GM18909 (cell line): ENCODE measurements around the gene COL8A1.
"Not testable (repeated sequence)": the region's sequence is repeated elsewhere in the genome, so short reads cannot be mapped to it uniquely, and the experiment has no call there.

ENCODE experiments used
- ATAC-seq: cut with Tn5 transposase; IDR thresholded peaks from one replicate; pipeline ENCODE4 v1.9.1; 2021; ENCODE audit warnings: mild to moderate bottlenecking; ENCODE audit not compliant: unreplicated experiment, poor library complexity

Gene COL8A1

DNA sequence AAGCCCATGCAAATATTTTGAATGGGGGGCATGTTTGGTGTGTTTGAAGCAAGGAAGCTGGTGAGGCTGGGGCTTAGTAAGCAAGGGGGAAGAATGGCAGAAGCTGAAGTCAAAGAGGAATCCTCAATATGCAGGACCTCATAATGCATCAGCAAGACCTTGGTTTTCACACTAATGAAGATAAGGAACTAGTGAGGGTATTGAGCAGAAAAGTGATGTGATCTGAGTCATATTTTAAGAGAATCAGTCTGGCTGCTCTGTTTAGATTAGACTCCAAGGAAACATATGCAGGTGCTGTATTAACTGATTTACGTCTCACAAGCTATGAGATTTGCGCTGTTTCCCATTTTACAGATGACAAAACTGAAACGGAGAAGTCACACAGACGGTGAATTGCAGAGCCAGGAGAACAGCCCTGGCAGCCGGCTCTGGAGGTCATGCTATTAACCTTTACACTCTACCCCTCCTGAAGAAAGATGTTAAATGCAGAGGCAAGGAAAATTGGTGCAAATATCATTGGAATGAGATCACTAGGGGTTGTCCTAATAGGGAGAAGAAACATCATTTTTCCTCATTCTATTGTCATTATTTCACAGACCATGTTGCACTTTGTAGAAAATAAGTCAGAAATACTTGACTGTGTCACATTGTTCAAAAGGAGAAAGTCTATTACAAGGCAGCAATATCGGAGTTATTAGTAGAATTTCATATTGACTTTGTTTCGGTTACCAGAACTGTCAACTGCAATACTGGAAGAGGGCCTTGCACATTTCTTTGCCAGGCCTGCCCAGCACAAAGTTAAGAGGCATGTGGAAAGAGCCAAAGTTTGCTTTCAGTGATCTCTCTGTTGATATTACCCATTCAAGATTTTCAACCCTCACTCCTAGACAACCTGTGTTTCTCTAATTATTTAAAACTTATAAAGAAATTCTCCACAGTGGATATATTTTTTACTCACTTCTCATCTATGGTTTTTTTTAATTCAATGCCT, 64.9 kb downstream of the COL8A1 start:
- no peak for ATAC-seq

DNA sequence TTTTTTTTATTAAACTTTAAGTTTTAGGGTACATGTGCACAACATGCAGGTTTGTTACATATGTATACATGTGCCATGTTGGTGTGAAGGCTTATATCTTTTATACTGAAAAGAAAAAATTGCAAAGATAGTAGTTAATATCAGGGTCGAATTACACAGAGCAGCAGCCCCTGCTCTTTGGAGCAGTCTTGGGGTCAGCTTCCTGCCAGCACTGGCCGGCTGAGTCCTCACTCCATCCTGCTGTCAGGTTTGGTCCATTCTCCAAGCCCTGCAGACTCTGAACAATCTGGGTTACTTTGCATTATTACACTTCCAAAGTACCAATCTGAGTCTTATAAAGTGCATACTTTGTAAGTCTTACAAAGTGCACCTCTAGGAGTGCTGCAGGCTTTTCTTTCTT, 66.0 kb downstream of the COL8A1 start:
- no peak for ATAC-seq

DNA sequence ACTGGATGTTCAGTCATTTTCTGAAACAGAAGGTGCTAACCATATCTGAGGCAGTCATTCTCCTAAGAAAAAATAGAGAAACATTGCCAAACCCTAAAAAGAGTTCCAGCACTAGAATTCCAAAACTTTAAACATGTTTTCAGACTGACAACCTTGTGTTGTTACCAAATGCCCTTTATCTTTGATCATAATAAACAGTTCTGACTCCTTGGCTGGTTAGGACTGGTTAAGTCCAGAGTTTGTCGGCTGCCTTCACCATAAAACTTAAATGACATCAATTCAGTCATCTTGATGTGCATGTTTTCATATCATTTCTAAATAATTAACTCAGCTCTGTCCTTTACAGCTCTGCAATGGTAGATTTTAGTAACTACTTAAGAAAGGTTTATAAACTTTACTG, 68.0 kb downstream of the COL8A1 start:
- no peak for ATAC-seq

DNA sequence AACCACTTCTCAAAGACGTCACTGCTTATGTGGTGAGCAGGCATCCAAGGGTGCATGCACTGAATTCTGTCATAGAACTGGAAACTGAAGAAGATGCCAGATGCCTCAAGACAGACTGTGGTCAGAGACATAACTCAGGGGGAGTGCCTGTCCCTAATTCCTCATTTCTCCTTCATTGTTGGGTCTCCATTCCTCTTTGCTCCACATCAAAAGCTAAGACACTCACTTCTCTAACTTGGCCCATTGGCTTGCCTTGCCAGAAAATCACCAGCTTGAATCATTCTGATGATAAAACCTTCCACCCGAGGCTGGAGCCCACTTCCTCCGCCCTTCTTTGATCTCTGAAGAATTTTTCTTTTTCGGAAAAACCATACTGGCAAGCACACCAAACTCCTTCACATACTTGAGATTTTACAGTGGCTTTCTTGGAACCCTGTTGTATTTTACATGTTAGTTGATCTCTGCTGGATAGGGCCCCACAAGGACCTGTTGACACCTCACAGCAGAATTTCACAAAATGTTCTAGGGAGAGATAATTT, 69.9 kb downstream of the COL8A1 start:
- ATAC-seq = no peak

DNA sequence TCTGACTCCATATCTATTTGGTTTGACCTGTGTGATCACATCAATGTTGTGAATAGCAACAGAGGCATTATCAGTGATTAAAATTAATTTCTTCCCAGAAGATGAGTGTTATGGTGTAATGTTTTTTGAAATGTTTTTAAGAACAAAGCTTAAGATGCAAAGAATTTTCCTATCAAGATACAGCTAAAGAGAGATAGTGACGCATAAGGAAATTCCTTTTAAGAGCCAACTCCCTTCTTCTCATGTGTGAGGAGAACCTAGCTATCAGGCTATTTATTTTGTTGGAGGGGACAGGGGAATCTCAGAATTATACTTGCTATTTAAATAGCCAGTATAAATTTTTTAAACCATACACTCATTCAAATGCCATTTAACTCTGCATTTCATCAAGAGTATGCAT, 71.3 kb downstream of the COL8A1 start:
- ATAC-seq = no peak

DNA sequence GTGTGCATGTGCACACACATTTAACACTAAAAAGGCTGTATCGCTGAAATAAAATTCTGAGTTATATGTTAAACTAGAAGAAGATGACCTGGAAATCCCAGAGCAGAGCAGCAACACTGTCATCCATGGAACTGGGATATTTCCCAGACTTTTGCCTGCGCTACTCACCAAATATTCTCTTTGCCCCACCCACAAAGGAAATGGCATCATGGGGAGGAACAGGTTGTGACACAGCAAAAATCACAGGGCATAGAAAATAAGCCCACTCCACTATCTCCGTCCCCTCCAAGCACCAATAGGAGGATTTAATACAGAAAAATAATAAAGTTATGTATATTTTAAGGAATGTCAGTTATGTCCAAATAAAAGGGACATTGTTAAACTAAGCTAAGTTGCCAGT, 71.7 kb downstream of the COL8A1 start:
- ATAC-seq = no peak

DNA sequence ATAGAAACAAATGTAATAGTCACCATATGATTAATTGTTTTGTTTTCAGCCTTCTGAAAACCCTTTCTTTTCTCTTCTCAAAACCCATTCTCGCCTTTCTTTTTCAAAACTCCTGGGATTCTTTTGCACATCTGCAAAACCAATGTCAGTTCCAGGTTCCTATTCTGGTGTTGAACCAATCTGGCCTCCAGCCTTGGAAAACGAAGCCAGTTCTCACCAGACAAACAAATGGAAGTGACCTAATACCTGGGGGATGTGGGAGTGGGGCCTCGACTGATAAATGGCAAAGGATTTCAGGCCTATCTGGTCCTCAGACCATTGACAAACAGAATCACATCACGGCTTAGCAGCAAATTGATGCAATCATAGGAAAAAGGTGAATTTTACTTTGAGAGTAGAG, 73.0 kb downstream of the COL8A1 start:
- ATAC-seq = no peak

DNA sequence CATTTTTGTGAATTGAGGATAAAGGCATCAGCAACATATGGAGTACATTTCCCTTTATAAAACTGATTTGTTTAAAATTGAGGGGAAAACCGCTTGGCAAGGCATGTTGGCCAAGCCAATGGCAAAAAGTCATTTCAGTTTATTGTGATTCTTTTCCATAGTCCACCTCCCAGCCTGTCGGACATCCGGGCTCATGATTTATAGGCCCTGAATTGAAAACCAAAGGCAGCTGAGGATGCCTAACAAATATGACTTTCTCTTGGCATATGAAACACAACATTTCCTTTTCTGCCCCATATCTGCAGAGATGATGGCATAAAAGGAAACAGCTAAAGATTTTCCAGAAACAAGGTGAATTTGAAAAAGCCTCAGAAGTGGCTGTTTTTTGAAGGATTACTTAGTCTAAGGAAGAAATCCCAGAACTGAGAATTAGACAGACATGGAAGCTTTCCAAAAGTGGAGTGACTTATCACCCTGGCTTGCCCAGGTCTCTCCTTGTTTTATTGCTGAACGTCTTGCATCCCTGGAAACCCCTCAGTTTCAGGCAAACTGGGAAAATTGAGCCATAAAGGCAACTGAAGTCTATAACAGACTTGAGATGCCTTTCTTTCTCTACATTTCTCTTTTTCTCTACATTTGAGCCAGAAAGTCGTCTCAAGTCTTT, 74.0 kb downstream of the COL8A1 start:
- no peak for ATAC-seq

DNA sequence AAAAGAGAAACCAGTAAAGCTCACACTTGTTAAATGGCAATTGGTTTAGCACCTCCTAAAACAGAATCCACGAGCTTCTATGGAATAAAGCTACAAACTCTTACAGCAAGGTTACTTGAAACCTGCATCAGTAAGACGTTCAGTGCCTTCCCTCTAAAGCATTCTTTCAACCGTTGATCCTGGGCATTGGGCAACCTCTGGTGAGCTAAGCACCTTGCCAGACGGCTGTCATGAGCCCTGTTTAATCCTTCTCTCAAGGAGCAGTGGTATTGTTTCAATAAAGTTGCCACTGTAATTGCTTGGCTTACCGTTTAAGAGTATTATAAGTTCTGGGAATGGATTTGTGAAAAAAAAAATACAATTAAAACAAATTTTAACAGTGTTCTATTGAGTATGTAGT, 75.0 kb downstream of the COL8A1 start:
- ATAC-seq = no peak

DNA sequence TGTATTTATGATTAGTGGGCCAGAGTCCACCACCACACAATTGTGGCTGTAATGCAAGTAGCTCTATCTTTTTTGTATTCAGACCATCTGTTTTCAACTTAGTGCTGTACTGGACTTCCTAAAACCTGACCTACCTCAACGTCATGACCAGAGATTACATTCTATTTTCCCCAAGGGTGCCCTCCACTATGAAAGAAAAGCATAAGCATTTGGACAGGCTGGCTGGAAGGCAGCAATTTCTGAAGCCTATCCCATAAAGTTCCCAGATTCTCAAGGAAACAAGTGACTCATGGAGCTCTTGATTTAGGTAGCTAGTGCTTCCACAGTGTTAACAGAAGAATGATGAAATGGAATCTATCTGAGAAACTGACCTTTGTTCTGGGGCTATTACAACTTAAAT, 75.8 kb downstream of the COL8A1 start:
- ATAC-seq = no peak

DNA sequence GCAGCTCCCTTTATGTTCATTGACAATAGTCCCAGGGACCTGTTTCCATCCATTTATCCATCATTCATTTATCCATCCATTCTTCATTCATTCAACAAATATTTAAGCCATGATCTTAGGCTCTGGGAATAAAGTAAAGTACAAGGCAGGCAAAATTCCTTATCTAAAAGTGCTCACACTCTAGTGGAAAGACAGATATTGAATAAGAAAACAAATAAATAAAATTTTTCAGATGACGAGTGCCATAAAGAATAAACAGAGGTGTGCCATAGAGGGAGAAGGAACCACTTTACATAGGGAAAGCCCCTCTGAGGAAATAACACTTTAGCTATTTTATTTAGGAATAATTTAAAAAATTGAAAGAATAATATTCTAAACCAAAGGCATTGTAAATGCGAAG, 76.2 kb downstream of the COL8A1 start:
- ATAC-seq = no peak

DNA sequence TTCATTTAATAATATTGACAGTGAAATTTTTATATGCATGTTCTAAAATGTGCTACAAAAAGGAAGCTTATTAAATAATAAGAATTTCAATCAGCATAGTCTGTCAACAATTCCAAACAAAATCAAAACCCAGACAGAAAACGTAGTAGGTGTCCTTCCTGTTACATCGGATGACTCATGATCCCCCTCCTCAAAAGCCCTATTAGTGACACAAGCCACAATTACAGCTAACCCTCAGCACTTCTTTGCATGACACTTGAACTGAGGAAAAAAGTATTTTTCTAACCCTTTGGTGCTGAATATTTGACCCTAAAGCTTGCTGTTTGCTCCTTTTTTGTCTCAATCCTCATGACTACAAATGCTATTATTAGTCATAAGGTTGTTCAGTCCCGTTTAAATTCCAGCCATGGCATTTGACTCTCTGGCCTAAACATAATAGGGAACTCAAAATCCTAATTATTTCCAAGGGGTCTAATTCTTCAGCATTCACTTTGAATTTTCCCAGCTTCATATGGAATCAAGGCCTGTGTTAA, 78.1 kb downstream of the COL8A1 start:
- no peak for ATAC-seq

DNA sequence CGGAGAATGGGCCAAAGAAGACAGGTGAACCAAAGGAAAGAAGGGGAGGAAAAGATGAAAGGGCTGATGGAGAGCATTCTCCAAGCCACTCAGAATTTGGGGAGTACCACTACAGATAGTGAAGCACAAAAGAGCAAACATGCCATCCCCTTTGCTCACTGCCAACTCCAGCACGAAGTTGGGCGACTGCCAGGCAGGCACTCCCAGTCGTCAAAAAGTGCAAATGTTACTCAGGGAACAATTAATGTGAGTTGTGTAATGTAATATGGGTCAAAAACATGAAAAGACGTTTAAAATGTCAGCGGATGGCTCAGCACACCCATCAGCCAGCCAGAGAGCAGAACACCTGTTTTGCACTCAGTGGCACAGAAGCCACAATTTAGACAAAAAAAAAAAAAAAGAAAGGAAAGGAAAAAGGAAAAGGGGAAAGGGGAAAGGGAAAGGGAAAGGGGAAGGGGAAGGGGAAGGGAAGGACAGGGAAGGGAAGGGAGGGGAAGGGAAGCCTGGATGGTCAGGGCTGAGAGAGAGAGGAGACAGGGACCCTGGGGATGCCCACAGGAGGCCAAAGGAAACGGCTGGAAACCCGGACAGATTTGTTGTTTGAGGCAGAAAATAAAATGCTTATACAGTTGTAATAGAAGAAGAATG, 82.7 kb downstream of the COL8A1 start:
- no peak for ATAC-seq

DNA sequence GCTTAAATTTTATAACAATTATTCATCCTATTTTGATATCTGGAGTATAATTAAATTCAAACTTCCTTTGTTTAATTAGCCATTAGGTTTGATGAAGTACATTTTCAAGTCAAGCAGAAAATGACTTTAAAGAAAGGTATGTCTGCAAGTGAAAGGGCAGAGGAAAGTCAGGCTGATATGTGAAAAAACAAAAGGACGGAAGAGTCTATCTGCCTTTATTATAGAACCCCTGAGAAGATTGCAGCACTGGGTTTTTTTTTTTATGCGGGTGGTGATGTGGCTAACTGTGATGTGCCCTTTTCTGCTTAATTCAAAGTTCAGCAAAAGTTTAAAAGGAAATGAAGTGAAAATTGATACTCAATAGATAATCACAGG, 83.2 kb downstream of the COL8A1 start:
- no peak for ATAC-seq

DNA sequence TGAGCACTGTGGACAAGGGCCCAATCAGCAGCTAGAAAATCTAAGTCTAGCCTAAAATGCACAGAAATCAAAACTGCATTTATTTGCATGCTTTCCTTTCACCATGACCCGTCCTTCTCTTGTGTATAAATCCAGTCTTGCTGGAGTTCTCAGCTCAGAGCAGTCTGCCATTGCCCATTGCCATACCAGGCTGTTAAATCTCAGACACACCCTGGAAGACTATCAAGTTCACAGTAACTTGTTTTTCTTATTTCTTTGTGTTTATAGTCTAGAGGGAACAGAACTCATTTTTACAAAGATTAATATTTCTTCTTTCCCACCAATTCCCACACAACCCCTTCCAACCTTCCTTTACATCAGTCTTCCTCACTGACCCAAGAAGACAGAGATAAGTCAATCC, 85.9 kb downstream of the COL8A1 start:
- ATAC-seq = no peak

DNA sequence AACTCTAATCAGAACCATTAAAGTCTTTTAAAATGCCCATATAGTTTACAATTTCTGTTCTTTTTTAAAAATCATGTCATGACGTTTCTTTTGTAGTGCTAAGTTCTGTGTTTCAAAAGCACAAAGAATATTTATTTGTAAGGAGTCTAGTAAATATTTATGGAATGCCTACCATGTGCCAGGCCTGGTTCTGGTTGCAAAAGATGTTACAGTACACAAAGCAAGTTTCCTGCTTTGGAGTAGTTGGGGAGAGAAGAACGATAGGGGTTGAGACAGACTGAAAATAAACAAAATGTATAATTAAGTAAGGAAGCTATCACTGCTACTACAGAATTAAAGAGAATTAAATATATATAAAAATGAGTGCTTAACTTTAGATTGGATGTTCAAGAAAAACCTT, 92.5 kb downstream of the COL8A1 start:
- no peak for ATAC-seq

DNA sequence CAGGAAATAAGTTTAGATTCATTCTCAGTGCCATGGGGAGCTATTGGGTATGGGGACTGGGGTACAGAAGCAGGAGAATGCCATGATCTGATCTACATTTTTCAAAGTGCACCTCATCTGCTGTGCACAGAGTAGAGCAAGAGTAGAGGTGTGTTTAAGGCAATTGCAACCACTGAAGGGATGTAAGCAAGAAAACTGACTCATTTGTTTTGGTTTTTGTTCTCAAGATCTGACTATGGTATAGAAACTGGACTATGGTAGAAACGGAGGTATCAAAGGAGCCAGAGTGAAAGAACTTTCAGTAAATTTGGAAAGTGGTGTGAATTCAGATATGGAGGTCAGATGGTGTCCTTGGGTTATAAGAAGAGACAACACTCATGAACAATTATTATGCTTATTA, 93.1 kb downstream of the COL8A1 start:
- ATAC-seq = no peak

DNA sequence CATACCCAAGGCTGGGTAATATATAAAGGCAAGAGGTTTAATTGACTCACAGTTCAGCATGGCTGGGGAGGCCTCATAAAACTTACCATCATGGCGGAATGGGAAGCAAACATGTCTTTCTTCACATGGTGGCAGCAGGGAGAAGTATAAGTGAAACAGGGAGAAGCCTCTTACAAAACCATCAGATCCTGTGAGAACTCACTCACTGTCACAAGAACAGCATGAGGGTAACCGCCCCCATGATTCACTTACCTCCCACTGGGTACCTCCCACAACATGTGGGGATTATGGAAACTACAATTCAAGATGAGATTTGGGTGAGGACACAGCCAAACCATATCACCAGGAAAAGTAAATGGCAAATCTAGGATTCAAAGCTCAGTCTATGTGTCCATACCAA, 102.0 kb downstream of the COL8A1 start:
- not testable (repeated sequence) for ATAC-seq

DNA sequence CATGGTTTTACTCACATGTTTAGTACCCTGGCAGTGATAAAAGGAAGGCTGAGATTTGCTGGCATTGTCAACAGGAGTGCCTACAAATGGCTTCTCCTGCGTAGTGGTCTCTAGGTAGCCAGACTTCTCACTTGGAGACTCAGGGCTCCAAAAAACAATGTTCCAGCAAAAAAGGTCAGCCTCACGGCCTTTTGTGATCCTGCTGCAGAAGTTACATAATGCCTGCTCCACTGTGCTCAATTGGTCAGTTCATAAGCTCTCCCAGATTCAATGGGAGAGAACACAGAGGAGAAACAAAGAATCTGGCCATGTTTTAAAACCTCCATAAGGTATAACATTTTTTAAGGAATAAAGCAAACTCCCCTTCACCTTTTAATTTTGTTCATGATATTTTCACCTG, 103.2 kb downstream of the COL8A1 start:
- no peak for ATAC-seq

DNA sequence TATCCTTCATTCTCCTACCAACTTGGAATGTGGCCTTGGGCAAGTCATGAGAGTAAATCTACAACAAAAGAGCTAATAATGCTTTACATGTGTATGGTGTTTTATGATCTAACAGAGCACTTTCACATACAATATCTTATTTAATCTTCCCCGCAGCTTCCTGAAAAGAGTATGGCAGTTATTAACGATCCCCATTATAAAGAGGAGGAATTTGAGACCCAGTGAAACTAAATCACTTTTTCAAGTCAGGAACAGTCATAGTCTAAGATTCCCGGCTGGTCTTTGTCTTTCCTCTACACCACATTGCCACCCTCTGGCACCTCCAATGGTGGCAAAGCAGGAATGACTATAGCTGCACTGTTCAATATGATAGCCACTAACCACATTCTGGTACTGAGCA, 109.5 kb downstream of the COL8A1 start:
- no peak for ATAC-seq

DNA sequence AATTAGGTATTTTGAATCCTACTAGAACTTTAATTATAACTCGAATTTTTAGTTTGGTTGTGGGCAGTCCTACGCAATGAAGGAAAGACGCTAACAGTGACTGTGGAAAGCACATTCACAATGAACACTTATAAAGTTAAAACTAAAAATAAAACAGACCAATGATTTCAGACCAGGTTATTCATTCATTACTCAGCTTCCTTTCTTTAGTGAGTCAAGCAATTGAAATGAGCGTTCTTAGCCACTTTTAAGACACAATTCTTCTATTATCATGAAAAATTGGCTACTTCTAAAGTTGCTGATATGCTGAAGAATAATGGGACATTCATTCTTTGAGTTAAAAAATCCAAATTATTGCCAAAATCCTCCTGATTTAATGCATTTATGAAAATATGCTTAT, 113.3 kb downstream of the COL8A1 start:
- no peak for ATAC-seq
